ENCODE results near the gene CCDC97. TPM values are rescaled to one million over a fixed set of nuclear protein-coding genes. Genes with fewer than 3 reads are reported as not detected.
A peak's percentile ranks its signal among the peaks of the same experiment; 100 is the strongest.
"Not testable (repeated sequence)": the region's sequence is repeated elsewhere in the genome, so short reads cannot be mapped to it uniquely, and the experiment has no call there.

Gene CCDC97
- total RNA-seq, 1 donor from 2014 or later = 30.3 TPM

GRCh38 chr19:41364524-41365391 is 54.8 kb downstream of the CCDC97 start:
- Histone ChIP-seq H3K36me3 (no peaks in the 10 kb centered on the region), H3K4me3 (peak overlapping the region; percentile 68), H3K9me3 (no peaks in the 10 kb centered on the region), H3K27ac (peak overlapping the region; percentile 98), H3K27me3 (ENCODE audit: low read depth) (no peaks in the 10 kb centered on the region), H3K4me1 (peaks cover 40% of the 10 kb centered on the region)
- TF ChIP-seq CTCF (IDR thresholded peaks at IDR 0.05) = no peak
- no peak for DNase-seq
- intact Hi-C loops (cut with DNase I) = no loop called here
- peak in 1 of 2 donors; percentile 10 for ATAC-seq

- H3K27me3 ChIP-seq (ENCODE audit: low read depth) = no peaks in the 10 kb centered on the region
- intact Hi-C loops (cut with DNase I) = no loop called here
- H3K36me3 ChIP-seq = no peaks in the 10 kb centered on the region
- DNase-seq (no peak), ATAC-seq (no peak)
- H3K9me3 ChIP-seq = no peaks in the 10 kb centered on the region
- peaks cover 40% of the 10 kb centered on the region for H3K4me1 ChIP-seq
- peak; percentile 10 for TF ChIP-seq CTCF (IDR thresholded peaks at IDR 0.05)
- no peak overlapping the region for H3K27ac ChIP-seq
- H3K4me3 ChIP-seq = no peak overlapping the region
Measured at GRCh38 chr19:41366089-41366488, 56.1 kb downstream of the CCDC97 start.

DNA sequence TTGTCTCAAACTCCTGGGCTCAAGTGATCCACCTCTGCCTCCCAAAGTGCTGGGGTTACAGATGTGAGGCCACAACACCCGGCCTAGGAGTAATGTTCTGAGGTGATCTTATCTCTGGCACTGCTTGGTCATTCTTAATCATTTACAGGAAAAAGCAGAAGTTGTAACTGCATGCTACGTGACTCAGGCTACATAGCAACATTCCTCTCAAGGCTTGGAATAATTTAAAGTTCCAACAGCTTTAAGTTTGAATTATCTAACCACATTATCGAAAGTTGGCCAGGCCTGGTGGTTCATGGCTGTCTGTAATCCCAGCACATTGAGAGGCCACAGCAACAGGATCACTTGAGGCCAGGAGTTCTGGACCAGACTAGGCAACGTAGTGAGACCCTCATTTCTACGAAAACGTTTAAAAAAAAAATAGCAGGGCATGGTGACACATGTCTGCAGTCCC is 57.9 kb downstream of the CCDC97 start:
- Histone ChIP-seq H3K36me3 (no peaks in the 10 kb centered on the region), H3K4me3 (no peak overlapping the region), H3K27ac (peak overlapping the region; percentile 68), H3K27me3 (ENCODE audit: low read depth) (no peaks in the 10 kb centered on the region), H3K4me1 (peaks cover 33% of the 10 kb centered on the region), H3K9me3 (no peaks in the 10 kb centered on the region)
- ATAC-seq (no peak), DNase-seq (no peak)
- TF ChIP-seq CTCF (IDR thresholded peaks at IDR 0.05) = no peak
- intact Hi-C loops (cut with DNase I) = no loop called here

GRCh38 chr19:41369769-41370168 is 59.8 kb downstream of the CCDC97 start:
- Histone ChIP-seq H3K4me1 (peaks cover 37% of the 10 kb centered on the region), H3K9me3 (no peaks in the 10 kb centered on the region), H3K27me3 (ENCODE audit: low read depth) (no peaks in the 10 kb centered on the region), H3K27ac (no peak overlapping the region), H3K4me3 (no peak overlapping the region), H3K36me3 (no peaks in the 10 kb centered on the region)
- TF ChIP-seq CTCF (IDR thresholded peaks at IDR 0.05) = no peak
- ATAC-seq = no peak
- intact Hi-C loops (cut with DNase I) = no loop called here
- no peak for DNase-seq

DNA sequence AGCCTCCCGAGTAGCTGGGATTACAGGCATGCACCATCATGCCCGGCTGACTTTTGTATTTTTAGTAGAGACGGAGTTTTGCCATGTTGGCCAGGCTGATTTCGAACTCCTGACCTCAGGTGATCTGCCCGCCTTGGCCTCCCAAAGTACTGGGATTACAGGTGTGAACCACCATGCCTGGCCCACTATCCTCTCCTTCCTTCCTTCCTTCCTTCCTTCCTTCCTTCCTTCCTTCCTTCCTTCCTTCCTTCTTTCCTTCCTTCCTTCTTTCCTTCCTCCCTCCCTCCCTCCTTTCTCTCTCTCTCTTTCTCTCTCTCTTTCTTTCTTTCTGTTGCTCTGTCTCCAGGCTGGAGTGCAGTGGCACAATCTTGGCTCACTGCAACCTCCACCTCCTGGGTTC is 61.1 kb downstream of the CCDC97 start:
- DNase-seq; intact Hi-C loops (cut with DNase I); H3K27ac ChIP-seq; ATAC-seq; H3K27me3 ChIP-seq (ENCODE audit: low read depth); H3K36me3 ChIP-seq; H3K9me3 ChIP-seq; H3K4me3 ChIP-seq: not testable (repeated sequence)
- H3K4me1 ChIP-seq = peaks cover 33% of the 10 kb centered on the region

- H3K9me3 ChIP-seq = no peaks in the 10 kb centered on the region
- no peaks in the 10 kb centered on the region for H3K36me3 ChIP-seq
- no peak for DNase-seq
- ATAC-seq = no peak
- TF ChIP-seq CTCF (IDR thresholded peaks at IDR 0.05) = no peak
- no peaks in the 10 kb centered on the region for H3K27me3 ChIP-seq (ENCODE audit: low read depth)
- H3K27ac ChIP-seq = no peak overlapping the region
- no peak overlapping the region for H3K4me3 ChIP-seq
- peaks cover 31% of the 10 kb centered on the region for H3K4me1 ChIP-seq
- intact Hi-C loops (cut with DNase I) = no loop called here
Measured at GRCh38 chr19:41371541-41371940, 61.6 kb downstream of the CCDC97 start.
